ENCODE measurements around the gene LRRC28. TPM values are rescaled to one million over a fixed set of nuclear protein-coding genes. Genes with fewer than 3 reads are reported as not detected.

LRRC28 gene
- total RNA-seq, 3 donors from 2014 or later: 24.3 to 52.2 (median 44.3) TPM

DNA sequence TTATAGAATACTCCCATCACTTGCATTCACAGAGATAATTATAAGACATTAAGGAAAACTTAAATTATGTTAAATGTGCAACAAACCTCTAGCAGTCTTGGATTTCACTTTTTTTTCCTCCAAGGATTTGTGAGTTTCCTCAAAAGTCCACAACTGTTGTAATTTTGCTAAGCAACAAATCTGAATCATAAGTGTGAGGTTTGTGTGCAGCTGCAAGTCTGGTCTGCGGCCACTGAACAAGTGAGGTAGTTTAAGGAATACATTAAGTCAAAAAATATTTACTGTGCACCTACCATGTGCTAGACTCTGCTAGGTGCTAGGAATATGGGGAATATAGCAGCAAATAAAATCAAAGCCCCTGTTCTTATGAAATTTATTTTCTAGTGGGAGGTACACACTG lies 70.2 kb downstream of the LRRC28 start:
- no peak overlapping the region for H3K27ac ChIP-seq
- no peak overlapping the region for H3K4me3 ChIP-seq
- no peak for DNase-seq (ENCODE audit: low spot score in 2 of 2)
- TF ChIP-seq POLR2AphosphoS5 (IDR thresholded peaks at IDR 0.05) (no peak), POLR2A (IDR thresholded peaks at IDR 0.05) (no peak)
- TF ChIP-seq, protein P1, sequence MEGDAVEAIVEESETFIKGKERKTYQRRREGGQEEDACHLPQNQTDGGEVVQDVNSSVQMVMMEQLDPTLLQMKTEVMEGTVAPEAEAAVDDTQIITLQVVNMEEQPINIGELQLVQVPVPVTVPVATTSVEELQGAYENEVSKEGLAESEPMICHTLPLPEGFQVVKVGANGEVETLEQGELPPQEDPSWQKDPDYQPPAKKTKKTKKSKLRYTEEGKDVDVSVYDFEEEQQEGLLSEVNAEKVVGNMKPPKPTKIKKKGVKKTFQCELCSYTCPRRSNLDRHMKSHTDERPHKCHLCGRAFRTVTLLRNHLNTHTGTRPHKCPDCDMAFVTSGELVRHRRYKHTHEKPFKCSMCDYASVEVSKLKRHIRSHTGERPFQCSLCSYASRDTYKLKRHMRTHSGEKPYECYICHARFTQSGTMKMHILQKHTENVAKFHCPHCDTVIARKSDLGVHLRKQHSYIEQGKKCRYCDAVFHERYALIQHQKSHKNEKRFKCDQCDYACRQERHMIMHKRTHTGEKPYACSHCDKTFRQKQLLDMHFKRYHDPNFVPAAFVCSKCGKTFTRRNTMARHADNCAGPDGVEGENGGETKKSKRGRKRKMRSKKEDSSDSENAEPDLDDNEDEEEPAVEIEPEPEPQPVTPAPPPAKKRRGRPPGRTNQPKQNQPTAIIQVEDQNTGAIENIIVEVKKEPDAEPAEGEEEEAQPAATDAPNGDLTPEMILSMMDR (IDR thresholded peaks at IDR 0.05): no peak
- H3K4me1 ChIP-seq: no peaks in the 10 kb centered on the region
- intact Hi-C loops (cut with DNase I; ENCODE audit: low total_unique reads): no loop called here
- no peaks in the 10 kb centered on the region for H3K27me3 ChIP-seq
- no peaks in the 10 kb centered on the region for H3K9me3 ChIP-seq
- H3K36me3 ChIP-seq: no peaks in the 10 kb centered on the region

DNA sequence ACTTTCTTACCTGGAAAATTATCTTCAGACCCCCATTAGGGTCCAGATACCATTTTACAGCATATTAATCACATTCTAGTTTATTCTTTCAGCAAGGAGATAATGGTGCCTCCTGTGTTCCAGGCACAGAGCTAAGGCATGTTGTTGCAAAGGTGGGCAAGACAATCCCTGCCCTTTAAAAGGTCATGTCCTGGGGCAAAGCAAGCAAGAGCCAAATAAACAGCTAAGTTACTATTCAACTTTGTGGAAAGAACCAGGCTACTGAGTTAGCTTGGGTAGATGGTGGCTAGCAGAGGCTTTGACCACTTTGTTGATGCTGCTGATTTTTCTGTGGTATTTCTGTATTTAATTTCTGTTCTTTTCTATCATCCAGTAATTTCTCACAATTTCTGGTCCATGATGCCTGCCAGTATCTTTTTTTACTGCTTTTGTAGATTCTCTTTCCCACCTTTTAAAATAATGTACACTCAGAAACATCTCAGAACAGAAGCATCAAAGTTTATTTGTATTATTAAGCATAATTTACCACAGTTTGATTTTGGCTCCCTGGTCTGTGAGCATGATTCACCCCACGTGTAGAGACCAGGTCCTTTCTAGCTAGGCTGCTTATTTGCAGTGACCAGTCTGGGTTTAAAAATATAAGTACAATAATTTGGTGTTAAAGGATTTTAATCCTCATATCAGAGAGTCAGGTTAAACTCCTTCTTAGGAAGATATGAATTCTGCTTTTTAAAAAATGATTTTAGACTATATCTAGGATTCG lies 71.5 kb downstream of the LRRC28 start:
- H3K9me3 ChIP-seq: no peaks in the 10 kb centered on the region
- no peak overlapping the region for H3K27ac ChIP-seq
- no peak for DNase-seq (ENCODE audit: low spot score in 2 of 2)
- H3K27me3 ChIP-seq: no peaks in the 10 kb centered on the region
- no peak for TF ChIP-seq POLR2AphosphoS5 (IDR thresholded peaks at IDR 0.05)
- no peak for TF ChIP-seq POLR2A (IDR thresholded peaks at IDR 0.05)
- TF ChIP-seq, protein P1 (IDR thresholded peaks at IDR 0.05): no peak
- no peaks in the 10 kb centered on the region for H3K4me1 ChIP-seq
- H3K4me3 ChIP-seq: no peak overlapping the region
- intact Hi-C loops (cut with DNase I; ENCODE audit: low total_unique reads): no loop called here
- H3K36me3 ChIP-seq: no peaks in the 10 kb centered on the region

DNA sequence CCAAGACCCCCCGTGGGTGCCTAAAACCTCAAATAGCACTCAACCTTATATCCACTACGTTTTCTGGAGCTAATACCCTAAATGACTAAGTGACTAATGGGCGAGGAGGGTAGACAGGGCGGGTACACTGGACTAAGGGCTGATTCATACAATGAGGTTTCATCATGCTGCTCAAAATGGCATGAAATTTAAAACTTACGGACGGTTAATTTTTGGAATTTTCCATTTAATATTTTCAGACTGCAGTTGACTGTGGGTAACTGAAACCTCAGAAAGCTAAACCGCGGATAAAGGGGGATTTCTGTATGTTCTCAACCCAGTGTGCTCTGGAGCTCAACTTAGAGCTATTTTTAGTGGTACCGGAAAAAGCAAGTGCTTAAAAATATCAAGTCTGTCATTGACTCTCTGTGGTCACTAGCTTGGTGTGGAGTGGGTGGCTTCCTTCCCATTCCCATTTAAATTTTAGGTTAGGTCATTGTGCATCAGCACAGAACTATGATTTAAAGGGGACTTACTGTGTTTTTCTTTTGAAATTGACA lies 72.9 kb downstream of the LRRC28 start:
- no peaks in the 10 kb centered on the region for H3K27me3 ChIP-seq
- H3K9me3 ChIP-seq: no peaks in the 10 kb centered on the region
- H3K27ac ChIP-seq: no peak overlapping the region
- H3K4me1 ChIP-seq: no peaks in the 10 kb centered on the region
- no peaks in the 10 kb centered on the region for H3K36me3 ChIP-seq
- H3K4me3 ChIP-seq: no peak overlapping the region
- intact Hi-C loops (cut with DNase I; ENCODE audit: low total_unique reads): no loop called here
- TF ChIP-seq POLR2AphosphoS5 (IDR thresholded peaks at IDR 0.05) (no peak), POLR2A (IDR thresholded peaks at IDR 0.05) (no peak)
- TF ChIP-seq, protein P1 (IDR thresholded peaks at IDR 0.05): no peak
- no peak for DNase-seq (ENCODE audit: low spot score in 2 of 2)

DNA sequence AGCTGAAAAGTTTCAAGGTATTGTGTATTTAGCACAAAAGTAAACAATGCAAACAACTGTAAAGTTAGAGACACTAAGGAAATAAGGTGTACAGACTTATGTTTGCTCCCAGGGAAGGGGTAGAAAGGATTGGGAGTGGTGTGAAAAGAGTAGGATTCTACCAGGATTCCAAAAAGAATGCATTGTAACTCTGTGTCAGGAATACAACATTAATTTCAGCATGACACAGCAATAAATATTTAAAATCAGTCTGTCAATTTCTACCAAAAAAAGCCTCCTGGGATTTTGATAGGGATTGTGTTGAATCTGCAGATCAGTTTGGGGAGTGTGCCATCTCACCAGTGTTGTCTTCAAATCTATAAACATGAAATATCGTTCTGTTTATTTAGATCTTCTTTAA lies 73.4 kb downstream of the LRRC28 start:
- intact Hi-C loops (cut with DNase I; ENCODE audit: low total_unique reads): no loop called here
- H3K36me3 ChIP-seq: no peaks in the 10 kb centered on the region
- H3K27me3 ChIP-seq: no peaks in the 10 kb centered on the region
- no peak for DNase-seq (ENCODE audit: low spot score in 2 of 2)
- no peak overlapping the region for H3K27ac ChIP-seq
- no peaks in the 10 kb centered on the region for H3K4me1 ChIP-seq
- no peak overlapping the region for H3K4me3 ChIP-seq
- TF ChIP-seq POLR2A (IDR thresholded peaks at IDR 0.05) (no peak), POLR2AphosphoS5 (IDR thresholded peaks at IDR 0.05) (no peak)
- TF ChIP-seq, protein P1 (IDR thresholded peaks at IDR 0.05): no peak
- no peaks in the 10 kb centered on the region for H3K9me3 ChIP-seq

DNA sequence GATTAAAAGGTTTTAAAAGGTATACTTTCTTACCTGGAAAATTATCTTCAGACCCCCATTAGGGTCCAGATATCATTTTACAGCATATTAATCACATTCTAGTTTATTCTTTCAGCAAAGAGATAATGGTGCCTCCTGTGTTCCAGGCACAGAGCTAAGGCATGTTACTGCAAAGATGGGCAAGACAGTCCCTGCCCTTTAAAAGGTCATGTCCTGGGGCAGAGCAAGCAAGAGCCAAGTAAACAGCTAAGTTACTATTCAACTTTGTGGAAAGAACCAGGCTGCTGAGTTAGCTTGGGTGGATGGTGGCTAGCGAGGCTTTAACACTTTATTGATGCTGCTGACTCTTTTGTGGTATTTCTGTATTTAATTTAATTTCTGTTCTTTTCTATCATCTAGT lies 75.0 kb downstream of the LRRC28 start:
- TF ChIP-seq POLR2AphosphoS5 (IDR thresholded peaks at IDR 0.05): no peak
- TF ChIP-seq, protein P1 (IDR thresholded peaks at IDR 0.05): no peak
- no peak for TF ChIP-seq POLR2A (IDR thresholded peaks at IDR 0.05)
- DNase-seq (ENCODE audit: low spot score in 2 of 2): peak in 1 of 2 donors; percentile 45
- no peak overlapping the region for H3K4me3 ChIP-seq
- H3K27me3 ChIP-seq: no peaks in the 10 kb centered on the region
- H3K36me3 ChIP-seq: no peaks in the 10 kb centered on the region
- peak overlapping the region in 1 of 2 donors; percentile 4 for H3K27ac ChIP-seq
- intact Hi-C loops (cut with DNase I; ENCODE audit: low total_unique reads): no loop called here
- H3K9me3 ChIP-seq: no peaks in the 10 kb centered on the region
- H3K4me1 ChIP-seq: no peaks in the 10 kb centered on the region

All from breast epithelium (tissue), 4 donors.